ENCODE data around the gene OSBPL1A.

OSBPL1A gene

GRCh38 chr18:24188120-24188519 lies 209.5 kb downstream of the OSBPL1A start:
- H3K4me3 ChIP-seq (ENCODE audit: insufficient read length, low read depth) = no peak overlapping the region
- H3K4me1 ChIP-seq (ENCODE audit: insufficient read depth, insufficient read length) = peaks cover 2% of the 10 kb centered on the region
- TF ChIP-seq ZNF274 (IDR thresholded peaks at IDR 0.05; ENCODE audit: low read depth, low read length) (no peak), SUZ12 (IDR thresholded peaks at IDR 0.05; ENCODE audit: extremely low read depth, insufficient read depth, insufficient read length) (no peak), YY1 (IDR thresholded peaks at IDR 0.05; ENCODE audit: insufficient read depth, insufficient read length) (no peak)
- no peak for DNase-seq (ENCODE audit: low read depth, low spot score)
- H3K9ac ChIP-seq (ENCODE audit: insufficient read length, low read depth) = no peak overlapping the region
- H3K9me3 ChIP-seq (ENCODE audit: insufficient read depth, low read length) = no peaks in the 10 kb centered on the region
- H3K27me3 ChIP-seq (ENCODE audit: insufficient read depth, insufficient read length) = no peaks in the 10 kb centered on the region
- peaks cover 3% of the 10 kb centered on the region for H3K36me3 ChIP-seq (ENCODE audit: insufficient read depth, insufficient read length, low read length)

- Histone ChIP-seq H3K36me3 (ENCODE audit: insufficient read depth, insufficient read length, low read length) (peaks cover 3% of the 10 kb centered on the region), H3K27me3 (ENCODE audit: insufficient read depth, insufficient read length) (no peaks in the 10 kb centered on the region), H3K9me3 (ENCODE audit: insufficient read depth, low read length) (no peaks in the 10 kb centered on the region), H3K4me1 (ENCODE audit: insufficient read depth, insufficient read length) (peaks cover 2% of the 10 kb centered on the region), H3K9ac (ENCODE audit: insufficient read length, low read depth) (no peak overlapping the region), H3K4me3 (ENCODE audit: insufficient read length, low read depth) (no peak overlapping the region)
- DNase-seq (ENCODE audit: low read depth, low spot score) = no peak
- TF ChIP-seq YY1 (IDR thresholded peaks at IDR 0.05; ENCODE audit: insufficient read depth, insufficient read length) (no peak), ZNF274 (IDR thresholded peaks at IDR 0.05; ENCODE audit: low read depth, low read length) (no peak), SUZ12 (IDR thresholded peaks at IDR 0.05; ENCODE audit: extremely low read depth, insufficient read depth, insufficient read length) (no peak)
Measured at GRCh38 chr18:24187689-24188088, 209.9 kb downstream of the OSBPL1A start.

- DNase-seq (ENCODE audit: low read depth, low spot score) = no peak
- Histone ChIP-seq H3K9me3 (ENCODE audit: insufficient read depth, low read length) (no peaks in the 10 kb centered on the region), H3K9ac (ENCODE audit: insufficient read length, low read depth) (no peak overlapping the region), H3K36me3 (ENCODE audit: insufficient read depth, insufficient read length, low read length) (peaks cover 3% of the 10 kb centered on the region), H3K27me3 (ENCODE audit: insufficient read depth, insufficient read length) (no peaks in the 10 kb centered on the region), H3K4me1 (ENCODE audit: insufficient read depth, insufficient read length) (peaks cover 2% of the 10 kb centered on the region), H3K4me3 (ENCODE audit: insufficient read length, low read depth) (no peak overlapping the region)
- TF ChIP-seq SUZ12 (IDR thresholded peaks at IDR 0.05; ENCODE audit: extremely low read depth, insufficient read depth, insufficient read length) = no peak
Measured at GRCh38 chr18:24187049-24187448, 210.6 kb downstream of the OSBPL1A start.

GRCh38 chr18:24185805-24186204 lies 211.8 kb downstream of the OSBPL1A start:
- no peak for TF ChIP-seq ZNF274 (IDR thresholded peaks at IDR 0.05; ENCODE audit: low read depth, low read length)
- TF ChIP-seq SUZ12 (IDR thresholded peaks at IDR 0.05; ENCODE audit: extremely low read depth, insufficient read depth, insufficient read length) = no peak
- no peak for TF ChIP-seq YY1 (IDR thresholded peaks at IDR 0.05; ENCODE audit: insufficient read depth, insufficient read length)
- no peak for DNase-seq (ENCODE audit: low read depth, low spot score)
- Histone ChIP-seq H3K4me1 (ENCODE audit: insufficient read depth, insufficient read length) (peaks cover 2% of the 10 kb centered on the region), H3K4me3 (ENCODE audit: insufficient read length, low read depth) (no peak overlapping the region), H3K36me3 (ENCODE audit: insufficient read depth, insufficient read length, low read length) (peaks cover 6% of the 10 kb centered on the region), H3K27me3 (ENCODE audit: insufficient read depth, insufficient read length) (no peaks in the 10 kb centered on the region), H3K9me3 (ENCODE audit: insufficient read depth, low read length) (no peaks in the 10 kb centered on the region), H3K9ac (ENCODE audit: insufficient read length, low read depth) (no peak overlapping the region)

- Histone ChIP-seq H3K4me3 (ENCODE audit: insufficient read length, low read depth) (no peak overlapping the region), H3K36me3 (ENCODE audit: insufficient read depth, insufficient read length, low read length) (peaks cover 7% of the 10 kb centered on the region), H3K4me1 (ENCODE audit: insufficient read depth, insufficient read length) (no peaks in the 10 kb centered on the region), H3K27me3 (ENCODE audit: insufficient read depth, insufficient read length) (no peaks in the 10 kb centered on the region), H3K9ac (ENCODE audit: insufficient read length, low read depth) (no peak overlapping the region), H3K9me3 (ENCODE audit: insufficient read depth, low read length) (no peaks in the 10 kb centered on the region)
- no peak for DNase-seq (ENCODE audit: low read depth, low spot score)
- TF ChIP-seq ZNF274 (IDR thresholded peaks at IDR 0.05; ENCODE audit: low read depth, low read length) = no peak
- TF ChIP-seq YY1 (IDR thresholded peaks at IDR 0.05; ENCODE audit: insufficient read depth, insufficient read length) = no peak
- TF ChIP-seq SUZ12 (IDR thresholded peaks at IDR 0.05; ENCODE audit: extremely low read depth, insufficient read depth, insufficient read length) = no peak
Measured at GRCh38 chr18:24181806-24182205, 215.8 kb downstream of the OSBPL1A start.

- no peaks in the 10 kb centered on the region for H3K27me3 ChIP-seq (ENCODE audit: insufficient read depth, insufficient read length)
- peaks cover 4% of the 10 kb centered on the region for H3K36me3 ChIP-seq (ENCODE audit: insufficient read depth, insufficient read length, low read length)
- no peak overlapping the region for H3K9ac ChIP-seq (ENCODE audit: insufficient read length, low read depth)
- no peak for TF ChIP-seq YY1 (IDR thresholded peaks at IDR 0.05; ENCODE audit: insufficient read depth, insufficient read length)
- no peak for TF ChIP-seq ZNF274 (IDR thresholded peaks at IDR 0.05; ENCODE audit: low read depth, low read length)
- no peak for TF ChIP-seq SUZ12 (IDR thresholded peaks at IDR 0.05; ENCODE audit: extremely low read depth, insufficient read depth, insufficient read length)
- DNase-seq (ENCODE audit: low read depth, low spot score) = no peak
- no peaks in the 10 kb centered on the region for H3K4me1 ChIP-seq (ENCODE audit: insufficient read depth, insufficient read length)
- H3K9me3 ChIP-seq (ENCODE audit: insufficient read depth, low read length) = no peaks in the 10 kb centered on the region
- no peak overlapping the region for H3K4me3 ChIP-seq (ENCODE audit: insufficient read length, low read depth)
Measured at GRCh38 chr18:24180048-24180447, 217.6 kb downstream of the OSBPL1A start.

- Histone ChIP-seq H3K9ac (ENCODE audit: insufficient read length, low read depth) (no peak overlapping the region), H3K9me3 (ENCODE audit: insufficient read depth, low read length) (no peaks in the 10 kb centered on the region), H3K4me1 (ENCODE audit: insufficient read depth, insufficient read length) (no peaks in the 10 kb centered on the region), H3K27me3 (ENCODE audit: insufficient read depth, insufficient read length) (no peaks in the 10 kb centered on the region), H3K4me3 (ENCODE audit: insufficient read length, low read depth) (no peak overlapping the region), H3K36me3 (ENCODE audit: insufficient read depth, insufficient read length, low read length) (peaks cover 9% of the 10 kb centered on the region)
- TF ChIP-seq YY1 (IDR thresholded peaks at IDR 0.05; ENCODE audit: insufficient read depth, insufficient read length) (no peak), SUZ12 (IDR thresholded peaks at IDR 0.05; ENCODE audit: extremely low read depth, insufficient read depth, insufficient read length) (no peak), ZNF274 (IDR thresholded peaks at IDR 0.05; ENCODE audit: low read depth, low read length) (no peak)
- no peak for DNase-seq (ENCODE audit: low read depth, low spot score)
Measured at GRCh38 chr18:24177499-24178133, 220.0 kb downstream of the OSBPL1A start.
